Measurements from ENCODE around the gene TTBK2.
A peak's percentile ranks its signal among the peaks of the same experiment; 100 is the strongest.

Gene TTBK2

DNA sequence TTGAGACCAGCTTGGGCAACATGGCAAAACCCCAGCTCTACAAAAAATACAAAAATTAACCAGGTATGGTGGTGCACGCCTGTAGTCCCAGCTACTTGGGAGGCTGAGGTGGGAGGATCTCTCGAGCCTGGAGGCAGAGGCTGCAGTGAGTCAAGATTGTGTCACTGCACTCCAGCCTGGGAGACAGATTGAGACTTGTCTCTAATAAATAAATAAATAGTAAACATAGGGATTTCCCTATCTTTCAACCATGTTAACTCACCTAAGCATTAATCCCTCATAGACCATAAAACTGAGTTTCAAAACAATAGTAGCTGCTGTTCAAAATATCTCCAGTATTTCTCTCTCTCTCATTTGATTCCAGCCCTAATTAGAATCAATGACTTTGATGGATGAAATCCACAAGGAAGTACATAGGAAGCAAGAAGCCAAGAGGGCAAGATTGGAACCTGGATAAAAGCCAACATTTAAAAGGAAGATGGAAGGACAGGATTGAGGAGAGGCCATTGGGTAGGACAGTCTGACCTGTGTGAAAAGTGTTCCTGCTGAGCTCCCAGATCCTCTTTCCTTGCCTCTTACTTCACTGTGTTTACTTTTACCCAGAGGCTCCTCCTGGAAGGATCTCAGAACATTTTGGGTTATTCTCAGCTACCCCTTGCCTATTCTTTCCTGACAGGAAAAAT, 12.4 kb upstream of the TTBK2 start:
- TF ChIP-seq, protein P1, sequence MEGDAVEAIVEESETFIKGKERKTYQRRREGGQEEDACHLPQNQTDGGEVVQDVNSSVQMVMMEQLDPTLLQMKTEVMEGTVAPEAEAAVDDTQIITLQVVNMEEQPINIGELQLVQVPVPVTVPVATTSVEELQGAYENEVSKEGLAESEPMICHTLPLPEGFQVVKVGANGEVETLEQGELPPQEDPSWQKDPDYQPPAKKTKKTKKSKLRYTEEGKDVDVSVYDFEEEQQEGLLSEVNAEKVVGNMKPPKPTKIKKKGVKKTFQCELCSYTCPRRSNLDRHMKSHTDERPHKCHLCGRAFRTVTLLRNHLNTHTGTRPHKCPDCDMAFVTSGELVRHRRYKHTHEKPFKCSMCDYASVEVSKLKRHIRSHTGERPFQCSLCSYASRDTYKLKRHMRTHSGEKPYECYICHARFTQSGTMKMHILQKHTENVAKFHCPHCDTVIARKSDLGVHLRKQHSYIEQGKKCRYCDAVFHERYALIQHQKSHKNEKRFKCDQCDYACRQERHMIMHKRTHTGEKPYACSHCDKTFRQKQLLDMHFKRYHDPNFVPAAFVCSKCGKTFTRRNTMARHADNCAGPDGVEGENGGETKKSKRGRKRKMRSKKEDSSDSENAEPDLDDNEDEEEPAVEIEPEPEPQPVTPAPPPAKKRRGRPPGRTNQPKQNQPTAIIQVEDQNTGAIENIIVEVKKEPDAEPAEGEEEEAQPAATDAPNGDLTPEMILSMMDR (IDR thresholded peaks at IDR 0.05; ENCODE audit: low read depth, low read length) = no peak
- no peak for TF ChIP-seq EZH2phosphoT487 (IDR thresholded peaks at IDR 0.05; ENCODE audit: low read depth)
- no peak overlapping the region for H3K9ac ChIP-seq (ENCODE audit: low read length)
- H3K79me2 ChIP-seq (ENCODE audit: low read length) = no peaks in the 10 kb centered on the region
- H3K4me1 ChIP-seq (ENCODE audit: low read length) = no peaks in the 10 kb centered on the region
- no peak overlapping the region for H2AFZ ChIP-seq (ENCODE audit: low read depth, low read length)
- H3K4me3 ChIP-seq (ENCODE audit: low read length) = no peak overlapping the region
- H4K20me1 ChIP-seq (ENCODE audit: insufficient read depth, low read length) = no peaks in the 10 kb centered on the region
- no peak overlapping the region for H3K4me2 ChIP-seq (ENCODE audit: low read length)
- no peak overlapping the region for H3K27ac ChIP-seq (ENCODE audit: low read length)
- no peaks in the 10 kb centered on the region for H3K27me3 ChIP-seq (ENCODE audit: low read depth, low read length)
- H3K9me3 ChIP-seq (ENCODE audit: insufficient read depth, low read length) = no peaks in the 10 kb centered on the region
- no peaks in the 10 kb centered on the region for H3K36me3 ChIP-seq (replicated peaks; ENCODE audit: low read depth, low read length)

DNA sequence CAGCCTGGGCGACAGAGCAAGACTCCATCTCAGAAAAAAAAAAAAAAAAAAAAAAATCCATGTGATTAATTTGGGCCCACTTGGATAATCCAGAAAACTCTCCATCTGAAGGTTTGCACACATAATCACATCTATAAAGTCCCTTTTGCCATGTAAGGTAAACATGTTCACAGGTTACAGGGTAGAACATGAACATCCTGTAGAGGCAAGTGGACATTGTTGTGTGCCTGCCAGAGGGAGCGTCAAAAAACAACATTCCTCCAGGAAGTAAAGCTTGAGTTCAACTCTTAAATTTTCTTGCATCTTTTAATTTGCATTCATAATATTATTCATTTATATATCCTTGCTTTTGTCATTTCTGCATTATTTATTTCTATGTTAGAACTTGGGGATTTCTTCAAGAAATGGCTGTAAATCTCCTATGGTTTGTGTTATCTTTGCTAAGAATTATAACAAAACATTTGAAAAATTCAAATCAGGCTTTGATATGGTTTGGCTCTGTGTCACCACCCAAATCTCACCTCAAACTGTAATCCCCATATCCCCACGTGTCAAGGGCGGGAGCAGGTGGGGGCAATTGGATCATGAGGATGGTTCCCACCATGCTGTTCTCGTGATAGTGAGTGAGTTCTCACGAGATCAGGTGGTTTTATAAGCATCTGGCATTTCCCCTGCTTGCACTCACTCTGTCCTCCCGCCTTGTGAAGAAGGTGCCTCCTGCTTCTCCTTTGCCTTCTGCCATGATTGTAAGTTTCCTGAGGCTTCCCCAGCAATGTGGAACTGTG, 11.3 kb upstream of the TTBK2 start:
- H3K9ac ChIP-seq (ENCODE audit: low read length) = no peak overlapping the region
- H3K36me3 ChIP-seq (replicated peaks; ENCODE audit: low read depth, low read length) = no peaks in the 10 kb centered on the region
- H3K79me2 ChIP-seq (ENCODE audit: low read length) = no peaks in the 10 kb centered on the region
- TF ChIP-seq, protein P1 (IDR thresholded peaks at IDR 0.05; ENCODE audit: low read depth, low read length) = no peak
- no peaks in the 10 kb centered on the region for H4K20me1 ChIP-seq (ENCODE audit: insufficient read depth, low read length)
- no peak overlapping the region for H3K4me3 ChIP-seq (ENCODE audit: low read length)
- no peak overlapping the region for H3K27ac ChIP-seq (ENCODE audit: low read length)
- H2AFZ ChIP-seq (ENCODE audit: low read depth, low read length) = no peak overlapping the region
- no peaks in the 10 kb centered on the region for H3K4me1 ChIP-seq (ENCODE audit: low read length)
- no peaks in the 10 kb centered on the region for H3K27me3 ChIP-seq (ENCODE audit: low read depth, low read length)
- H3K4me2 ChIP-seq (ENCODE audit: low read length) = no peak overlapping the region
- no peaks in the 10 kb centered on the region for H3K9me3 ChIP-seq (ENCODE audit: insufficient read depth, low read length)

DNA sequence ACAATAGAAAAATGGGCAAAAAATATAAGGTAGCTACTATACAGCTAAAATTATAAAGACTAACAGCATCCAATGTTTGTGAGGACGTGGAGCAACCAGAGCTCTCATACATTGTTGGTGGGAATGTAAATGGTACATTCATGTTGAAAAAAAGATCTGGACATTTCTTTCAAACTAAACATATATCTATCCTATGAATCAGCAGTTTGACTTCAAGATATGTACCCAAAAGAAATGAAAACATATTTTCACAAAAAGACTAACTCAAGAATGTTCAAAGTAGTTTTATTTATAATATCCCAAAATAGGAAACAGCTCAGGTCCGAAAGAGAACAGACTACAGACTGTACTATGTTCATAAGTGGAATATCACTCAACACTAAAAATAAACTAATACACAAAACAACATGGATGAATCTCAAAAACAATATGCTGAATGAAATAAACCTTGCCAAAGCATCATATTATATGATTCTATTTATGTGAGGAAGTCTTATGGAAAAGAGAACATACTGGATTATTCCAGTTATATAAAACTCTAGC, 8.8 kb upstream of the TTBK2 start:
- H4K20me1 ChIP-seq (ENCODE audit: insufficient read depth, low read length) = no peaks in the 10 kb centered on the region
- H3K9ac ChIP-seq (ENCODE audit: low read length) = no peak overlapping the region
- H3K9me3 ChIP-seq (ENCODE audit: insufficient read depth, low read length) = no peaks in the 10 kb centered on the region
- H3K4me2 ChIP-seq (ENCODE audit: low read length) = no peak overlapping the region
- TF ChIP-seq, protein P1 (IDR thresholded peaks at IDR 0.05; ENCODE audit: low read depth, low read length) = no peak
- TF ChIP-seq EZH2phosphoT487 (IDR thresholded peaks at IDR 0.05; ENCODE audit: low read depth) = no peak
- no peak overlapping the region for H3K4me3 ChIP-seq (ENCODE audit: low read length)
- no peaks in the 10 kb centered on the region for H3K79me2 ChIP-seq (ENCODE audit: low read length)
- no peaks in the 10 kb centered on the region for H3K27me3 ChIP-seq (ENCODE audit: low read depth, low read length)
- H3K4me1 ChIP-seq (ENCODE audit: low read length) = no peaks in the 10 kb centered on the region
- no peaks in the 10 kb centered on the region for H3K36me3 ChIP-seq (replicated peaks; ENCODE audit: low read depth, low read length)
- H2AFZ ChIP-seq (ENCODE audit: low read depth, low read length) = no peak overlapping the region
- H3K27ac ChIP-seq (ENCODE audit: low read length) = no peak overlapping the region

DNA sequence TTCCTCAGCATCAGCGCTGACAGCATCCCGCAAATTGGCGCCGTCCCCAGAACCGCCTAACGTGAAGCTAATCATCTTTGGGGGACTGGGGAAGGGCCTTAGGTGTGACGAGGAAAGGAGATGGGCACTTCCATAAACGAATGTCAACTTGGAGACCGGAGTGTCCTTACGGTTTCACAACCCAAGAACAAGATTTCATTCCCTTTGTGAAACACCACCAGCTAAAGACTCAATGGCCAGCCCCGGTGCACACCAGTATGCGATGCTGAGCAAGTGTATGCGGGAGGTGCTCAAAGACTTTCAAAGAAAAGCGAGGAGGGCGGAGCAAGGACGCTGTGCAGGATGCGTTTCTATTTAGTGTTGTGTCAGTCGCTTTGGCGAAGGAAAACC, 759 bp upstream of the TTBK2 start:
- Histone ChIP-seq H3K4me2 (ENCODE audit: low read length) (peak overlapping the region; percentile 90), H3K79me2 (ENCODE audit: low read length) (peaks cover 20% of the 10 kb centered on the region), H4K20me1 (ENCODE audit: insufficient read depth, low read length) (no peaks in the 10 kb centered on the region), H3K4me3 (ENCODE audit: low read length) (peak overlapping the region; percentile 83), H2AFZ (ENCODE audit: low read depth, low read length) (peak overlapping the region; percentile 96), H3K36me3 (replicated peaks; ENCODE audit: low read depth, low read length) (no peaks in the 10 kb centered on the region), H3K9ac (ENCODE audit: low read length) (peak overlapping the region; percentile 61), H3K27ac (ENCODE audit: low read length) (no peak overlapping the region), H3K27me3 (ENCODE audit: low read depth, low read length) (no peaks in the 10 kb centered on the region), H3K4me1 (ENCODE audit: low read length) (peaks cover 22% of the 10 kb centered on the region), H3K9me3 (ENCODE audit: insufficient read depth, low read length) (no peaks in the 10 kb centered on the region)
- TF ChIP-seq, protein P1 (IDR thresholded peaks at IDR 0.05; ENCODE audit: low read depth, low read length) = no peak
- no peak for TF ChIP-seq EZH2phosphoT487 (IDR thresholded peaks at IDR 0.05; ENCODE audit: low read depth)

Measured in OCI-LY3 (cell line).